UCSD-AML1 (cell line): ENCODE data around the gene BTF3.

ENCODE experiments used
- DNase-seq: peaks from one replicate; lab custom pipeline; 2025; ENCODE audit not compliant: unreplicated experiment; lab: John Stamatoyannopoulos, UW

Gene BTF3

DNA sequence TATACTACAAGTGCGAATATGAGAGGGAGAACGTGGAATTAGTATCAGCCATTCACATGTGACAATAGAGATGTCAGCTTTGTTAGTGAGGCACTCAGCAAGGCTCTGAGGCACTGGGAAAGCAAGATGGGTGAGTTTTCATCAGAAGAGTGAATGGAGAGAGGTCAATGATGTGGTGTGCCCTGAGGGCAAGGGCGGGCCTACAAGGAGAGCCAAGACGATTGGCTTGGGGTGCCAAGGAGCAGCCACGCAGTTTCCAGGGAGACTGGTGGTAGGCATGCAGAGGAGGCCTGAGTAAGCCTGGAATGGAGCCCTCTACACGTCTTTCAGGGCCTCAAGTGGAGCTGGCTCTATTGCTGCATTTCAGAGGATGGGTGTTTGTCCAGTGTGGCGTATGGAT is 24.7 kb downstream of the BTF3 start:
- DNase-seq, result no peak

- DNase-seq, result no peak
These were observed 25.6 kb downstream of the BTF3 start for GRCh38 chr5:73523861-73524260.

DNA sequence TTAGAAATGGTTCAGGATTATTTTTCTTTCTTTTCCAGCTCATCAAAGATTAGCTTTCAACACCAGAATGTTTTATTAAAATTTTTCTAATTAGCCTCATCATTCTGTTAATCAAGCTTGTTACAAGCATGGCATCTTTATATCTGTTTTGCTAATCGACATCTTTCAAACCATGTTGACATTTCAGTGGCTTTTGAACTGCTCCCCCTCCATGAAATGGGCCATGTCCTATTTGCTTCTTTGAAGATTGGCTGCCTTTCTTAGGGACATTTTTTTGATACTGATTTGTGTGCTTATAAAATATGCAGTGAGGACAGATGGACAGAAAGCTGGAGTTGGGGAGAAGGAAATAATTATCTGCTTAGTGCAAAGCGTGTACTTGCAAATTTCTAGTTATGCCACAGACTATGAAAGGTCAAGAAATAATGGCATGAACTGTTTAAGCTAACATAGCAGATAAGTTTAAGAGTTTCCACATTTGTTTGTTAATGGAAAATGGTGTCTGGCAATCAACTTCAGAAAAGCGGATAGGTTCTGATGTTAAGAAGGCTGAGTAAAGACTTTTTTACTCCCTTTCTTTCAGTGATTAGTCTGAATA is 27.5 kb downstream of the BTF3 start:
- DNase-seq, result no peak

- no peak for DNase-seq
These were observed 30.0 kb downstream of the BTF3 start for GRCh38 chr5:73528248-73528647.

GRCh38 chr5:73529081-73529480 is 30.8 kb downstream of the BTF3 start:
- DNase-seq, result no peak

GRCh38 chr5:73531356-73531755 is 33.1 kb downstream of the BTF3 start:
- no peak for DNase-seq

GRCh38 chr5:73532195-73532594 is 34.0 kb downstream of the BTF3 start:
- no peak for DNase-seq

- DNase-seq, result no peak
These were observed 35.9 kb downstream of the BTF3 start for GRCh38 chr5:73534011-73534644.

- DNase-seq, result no peak
These were observed 36.7 kb downstream of the BTF3 start for GRCh38 chr5:73534971-73535370.

DNA sequence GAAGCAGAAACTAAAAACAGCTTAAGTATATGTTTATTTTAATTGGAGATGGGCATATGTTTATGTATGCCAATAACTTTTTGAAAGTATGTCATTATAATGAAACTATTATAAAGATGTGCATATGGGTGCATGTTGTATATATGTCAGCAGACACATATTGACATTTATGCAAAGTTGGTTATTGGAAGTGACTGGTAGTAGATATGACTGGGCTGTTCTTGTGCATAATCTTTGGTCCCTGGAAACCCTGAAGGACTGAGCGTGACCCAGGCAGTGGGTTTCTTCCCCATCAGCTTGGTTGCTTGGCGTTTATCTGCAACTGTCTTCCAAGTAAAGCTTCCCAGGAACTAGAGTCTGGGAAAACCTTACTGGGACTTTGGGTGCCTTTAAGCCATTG is 41.5 kb downstream of the BTF3 start:
- DNase-seq, result no peak

GRCh38 chr5:73540192-73540591 is 42.0 kb downstream of the BTF3 start:
- no peak for DNase-seq

DNA sequence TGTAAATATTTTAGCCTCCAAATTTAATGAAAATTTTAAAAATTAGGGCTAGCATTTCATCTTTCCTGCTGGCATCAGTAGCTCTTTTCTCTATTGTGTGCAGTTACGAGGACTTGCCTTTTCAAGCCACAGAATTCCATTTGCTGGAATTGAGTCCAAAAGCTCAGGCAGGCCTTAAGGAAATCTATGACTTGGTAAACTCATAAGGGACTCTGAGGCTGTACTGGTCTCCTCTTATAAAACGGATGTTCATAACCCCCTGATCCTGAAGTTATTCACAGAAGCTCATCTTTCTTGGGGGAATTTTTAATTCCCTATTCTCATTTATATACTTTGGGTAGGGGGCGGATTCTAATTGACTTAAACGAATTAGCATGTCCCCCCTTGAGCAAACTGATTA is 43.8 kb downstream of the BTF3 start:
- no peak for DNase-seq

- DNase-seq, result no peak
These were observed 46.5 kb downstream of the BTF3 start for GRCh38 chr5:73544429-73545402.

DNA sequence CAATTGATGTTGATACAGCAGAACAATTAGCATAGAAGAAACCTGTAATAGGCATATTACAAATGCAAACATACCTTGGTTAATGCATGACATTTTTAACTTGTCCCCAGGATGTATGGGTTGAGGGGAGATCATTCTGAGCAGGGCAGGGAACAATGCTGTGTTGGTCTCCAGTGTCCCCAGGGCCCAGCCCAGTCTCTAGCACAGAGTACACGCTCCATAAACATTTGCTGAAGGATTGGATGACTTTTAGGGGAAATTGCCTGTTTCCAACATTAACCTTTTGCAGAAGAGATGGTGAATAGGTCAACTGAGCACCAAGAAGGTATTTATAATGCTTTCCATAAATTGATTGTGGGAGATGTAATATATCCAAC is 47.1 kb downstream of the BTF3 start:
- DNase-seq, result no peak

DNA sequence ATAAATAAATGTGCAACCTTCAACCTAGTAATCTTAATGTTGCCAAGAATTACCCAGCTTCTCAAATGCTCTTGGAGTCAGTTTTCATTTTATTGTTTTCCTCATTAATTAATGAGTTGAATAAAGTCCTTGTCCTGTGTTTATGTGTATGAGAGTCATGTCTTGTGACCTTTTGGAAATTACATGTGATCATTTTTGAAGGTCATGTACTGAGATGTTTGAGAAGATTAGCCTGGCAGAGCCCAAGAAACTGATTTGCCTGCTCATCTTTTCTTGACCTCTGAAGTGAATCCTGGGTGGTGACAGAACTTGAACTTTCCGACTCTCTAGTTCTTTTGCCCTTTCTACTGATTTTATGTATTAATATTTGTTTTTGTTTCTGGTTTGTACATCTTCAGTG is 51.8 kb downstream of the BTF3 start:
- no peak for DNase-seq

GRCh38 chr5:73552642-73553041 is 54.4 kb downstream of the BTF3 start:
- DNase-seq, result no peak
